Activated B cell treated with CpG ODN at 0.5 μM for 24 hours (primary cell): Measurements from ENCODE around the gene ZNF35. TPM values are rescaled to one million over a fixed set of nuclear protein-coding genes. Genes with fewer than 3 reads are reported as not detected.

Experiments
- ATAC-seq: fragments of 200-7000 bp; cut with Tn5 transposase; one replicate; pipeline ENCODE4 v1.10.0; 2021; ENCODE audit warnings: low read depth, mild to moderate bottlenecking, moderate library complexity
- CTCF ChIA-PET: fragments of 350-600 bp; sonication (Branson Sonifier 250); formaldehyde crosslinking; loops from one replicate; lab custom pipeline; 2021; ENCODE audit warnings: antibody characterized with exemption; lab: Charles Lee
- POLR2A ChIA-PET: fragments of 350-600 bp; sonication (Branson Sonifier 250); formaldehyde crosslinking; loops from one replicate; lab custom pipeline; 2021; ENCODE audit warnings: antibody characterized with exemption; lab: Charles Lee
- DNase-seq: peaks from one replicate; pipeline ENCODE4 v3.0.0; 2022
- H3K27ac Mint-ChIP-seq: one replicate; pipeline ENCODE4 v1.8.0; 2020; ENCODE audit warnings: mixed read lengths
- H3K27me3 Mint-ChIP-seq: one replicate; pipeline ENCODE4 v1.8.0; 2021; ENCODE audit warnings: mixed read lengths
- H3K36me3 Mint-ChIP-seq: one replicate; pipeline ENCODE4 v1.8.0; 2021; ENCODE audit warnings: low read depth, mixed read lengths
- H3K4me1 Mint-ChIP-seq: one replicate; pipeline ENCODE4 v1.8.0; 2021; ENCODE audit warnings: mixed read lengths
- H3K4me3 Mint-ChIP-seq: one replicate; pipeline ENCODE4 v1.8.0; 2020; ENCODE audit warnings: mild to moderate bottlenecking, mixed read lengths
- H3K9me3 Mint-ChIP-seq: one replicate; pipeline ENCODE4 v1.8.0; 2020; ENCODE audit warnings: mixed read lengths
- CTCF ChIP-seq: fragments of 200-600 bp; IDR thresholded peaks from one replicate; pipeline ENCODE4 v1.8.0; 2022; ENCODE audit warnings: antibody characterized with exemption, mild to moderate bottlenecking
- intact Hi-C: fragments of 100-400 bp; cut with micrococcal nuclease; formaldehyde crosslinking; loops from one replicate; pipeline ENCODE4 v1.15.1; 2024
- total RNA-seq: library from RNA; stranded (reverse); gene quantifications from 2 replicates; pipeline ENCODE4 v1.2.3, GENCODE V29; 2022

ZNF35 gene
- total RNA-seq, 1 donor from 2014 or later, result 17.5 TPM

- intact Hi-C loops, result no loop called here
- TF ChIP-seq CTCF, result no peak
- no peaks in the 10 kb centered on the region for H3K27me3 Mint-ChIP-seq
- H3K4me1 Mint-ChIP-seq, result peaks cover 19% of the 10 kb centered on the region
- CTCF ChIA-PET, result no interaction called here
- no peak for DNase-seq
- peaks cover 9% of the 10 kb centered on the region for H3K9me3 Mint-ChIP-seq
- peaks cover 38% of the 10 kb centered on the region for H3K36me3 Mint-ChIP-seq
- no peak overlapping the region for H3K4me3 Mint-ChIP-seq
- no peak overlapping the region for H3K27ac Mint-ChIP-seq
- POLR2A ChIA-PET, result no interaction called here
- no peak for ATAC-seq
These were observed 32.5 kb downstream of the ZNF35 start for GRCh38 chr3:44680921-44681455.

GRCh38 chr3:44682182-44682896 is 33.8 kb downstream of the ZNF35 start:
- H3K27me3 Mint-ChIP-seq, result peaks cover under 1% of the 10 kb centered on the region
- no peak overlapping the region for H3K27ac Mint-ChIP-seq
- CTCF ChIA-PET, result no interaction called here
- H3K9me3 Mint-ChIP-seq, result peaks cover 12% of the 10 kb centered on the region
- no peak for TF ChIP-seq CTCF
- no peak overlapping the region for H3K4me3 Mint-ChIP-seq
- intact Hi-C loops, result no loop called here
- POLR2A ChIA-PET, result interaction anchor here (0.5 kb wide), 1 partner anchor 201 kb away, joined by 5 read pairs; no protein-coding TSS in a partner anchor
- ATAC-seq, result no peak
- no peak for DNase-seq
- H3K4me1 Mint-ChIP-seq, result peaks cover 19% of the 10 kb centered on the region
- peaks cover 38% of the 10 kb centered on the region for H3K36me3 Mint-ChIP-seq

GRCh38 chr3:44685128-44685800 is 36.7 kb downstream of the ZNF35 start:
- ATAC-seq, result peak; percentile 92
- intact Hi-C loops, result loop anchor here (1.0 to 2.0 kb wide), 9 partner anchors 27 to 994 kb away; partner anchors contain the start of genes ABHD5, KIAA1143, KIF15 and TCAIM
- H3K4me3 Mint-ChIP-seq, result peak overlapping the region; percentile 96
- H3K27me3 Mint-ChIP-seq, result peaks cover 23% of the 10 kb centered on the region
- DNase-seq, result peak; percentile 56
- ChIA-PET POLR2A (interaction anchor here (0.6 to 1.3 kb wide), 5 partner anchors 27 to 291 kb away, joined by 3 to 6 read pairs (median 4); partner anchors contain the start of genes EXOSC7, ZDHHC3, ZNF197 and ZNF35), CTCF (no interaction called here)
- H3K36me3 Mint-ChIP-seq, result peaks cover 38% of the 10 kb centered on the region
- H3K27ac Mint-ChIP-seq, result peak overlapping the region; percentile 76
- no peak for TF ChIP-seq CTCF
- H3K9me3 Mint-ChIP-seq, result peaks cover 22% of the 10 kb centered on the region
- peaks cover 19% of the 10 kb centered on the region for H3K4me1 Mint-ChIP-seq

GRCh38 chr3:44687898-44688297 is 39.4 kb downstream of the ZNF35 start:
- TF ChIP-seq CTCF, result no peak
- ChIA-PET POLR2A (no interaction called here), CTCF (no interaction called here)
- Mint-ChIP-seq H3K27ac (no peak overlapping the region), H3K36me3 (peaks cover 24% of the 10 kb centered on the region), H3K9me3 (peaks cover 32% of the 10 kb centered on the region), H3K27me3 (peaks cover 37% of the 10 kb centered on the region), H3K4me1 (peaks cover 19% of the 10 kb centered on the region), H3K4me3 (no peak overlapping the region)
- intact Hi-C loops, result no loop called here
- no peak for ATAC-seq
- DNase-seq, result no peak

Other genes with a start within 250 kb of the ZNF35 start
- gene ZNF445, start 171.1 kb upstream of the ZNF35 start, total RNA-seq, result 17.3 and 19.5 TPM in 2 replicates
- 6.8 and 9.2 TPM in 2 replicates for gene ZKSCAN7, start 93.5 kb upstream of the ZNF35 start, total RNA-seq
- gene ZNF660, start 63.8 kb upstream of the ZNF35 start, total RNA-seq, result 4.8 and 5.2 TPM in 2 replicates
- 15.8 and 16.9 TPM in 2 replicates for gene ZNF197, start 23.7 kb upstream of the ZNF35 start, total RNA-seq
- gene ZNF502, start 63.9 kb downstream of the ZNF35 start, total RNA-seq, result 5.0 and 6.5 TPM in 2 replicates
- gene ZNF501, start 80.9 kb downstream of the ZNF35 start, total RNA-seq, result 6.2 and 6.5 TPM in 2 replicates
- gene KIAA1143, start 112.9 kb downstream of the ZNF35 start, total RNA-seq, result 35.4 and 43.6 TPM in 2 replicates
- gene KIF15, start 113.1 kb downstream of the ZNF35 start, total RNA-seq, result 2.4 and 3.1 TPM in 2 replicates
- gene TMEM42, start 213.2 kb downstream of the ZNF35 start, total RNA-seq, result 12.4 and 13.1 TPM in 2 replicates
- not detected in 2 replicates for gene TGM4, start 225.9 kb downstream of the ZNF35 start, total RNA-seq